ENCODE data around the gene ATP6V1E1.
"Not testable (repeated sequence)": the region's sequence is repeated elsewhere in the genome, so short reads cannot be mapped to it uniquely, and the experiment has no call there.

ATP6V1E1 gene

DNA sequence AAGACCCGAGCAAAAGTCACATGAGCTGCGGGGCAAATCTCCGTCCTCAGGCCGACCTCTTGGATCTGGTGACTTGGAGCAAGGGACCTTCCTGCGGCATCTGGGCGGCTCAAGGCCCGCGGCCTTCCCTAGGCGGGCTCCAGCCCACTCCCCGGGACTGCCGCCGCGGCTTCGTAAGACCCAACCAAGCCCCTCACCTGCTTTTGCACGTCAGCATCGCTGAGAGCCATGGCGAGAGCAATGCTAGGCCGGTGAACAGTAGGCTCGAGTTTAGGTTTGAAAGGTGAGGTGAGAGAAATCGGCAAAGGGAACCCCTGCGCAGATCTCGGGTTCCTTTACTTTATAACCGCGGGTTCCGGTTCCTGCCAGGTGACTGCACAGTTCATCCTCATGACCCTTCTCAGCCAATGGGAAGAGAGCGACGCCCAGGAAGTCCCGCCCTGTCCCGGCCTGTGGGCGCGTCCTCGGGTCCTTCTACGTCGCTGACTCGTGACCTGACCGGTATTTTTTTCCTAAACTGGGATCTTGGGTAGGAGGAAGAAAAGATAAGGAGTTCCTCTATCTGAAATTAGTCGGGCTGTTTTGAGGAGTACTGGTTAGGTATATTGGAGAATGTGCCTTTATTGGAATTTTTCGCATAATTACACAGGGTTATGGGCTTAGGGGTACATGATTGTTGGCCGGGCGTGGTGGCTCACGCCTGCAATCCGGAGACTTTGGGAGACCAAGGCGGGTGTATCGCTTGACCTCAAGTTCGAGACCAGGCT, at the start of gene ATP6V1E1:
TSS of gene ATP6V1E1 (minus strand) at position 344 of the 767 bp plus-strand sequence. CDS start at position 230, 114 bp downstream.
- H3K4me1 Mint-ChIP-seq (ENCODE audit: low read depth), result peaks cover 10% of the 10 kb centered on the region

GRCh38 chr22:17675584-17675983, 47.0 kb upstream of the ATP6V1E1 start:
- Mint-ChIP-seq H3K27ac (no peak overlapping the region), H3K36me3 (ENCODE audit: low read depth) (no peaks in the 10 kb centered on the region), H3K27me3 (ENCODE audit: low read depth) (no peaks in the 10 kb centered on the region), H3K4me1 (ENCODE audit: low read depth) (peaks cover 4% of the 10 kb centered on the region), H3K9me3 (no peaks in the 10 kb centered on the region), H3K4me3 (no peak overlapping the region)

More for the DNA sequence above, at the start of gene ATP6V1E1:
- H3K9me3 Mint-ChIP-seq, result no peaks in the 10 kb centered on the region
- peak within 1 kb of the TSS; percentile 98 for H3K4me3 Mint-ChIP-seq
- H3K36me3 Mint-ChIP-seq (ENCODE audit: low read depth), result peaks cover 1% of the 10 kb centered on the region
- H3K27me3 Mint-ChIP-seq (ENCODE audit: low read depth), result no peaks in the 10 kb centered on the region
- H3K27ac Mint-ChIP-seq, result peak within 1 kb of the TSS; percentile 93

DNA sequence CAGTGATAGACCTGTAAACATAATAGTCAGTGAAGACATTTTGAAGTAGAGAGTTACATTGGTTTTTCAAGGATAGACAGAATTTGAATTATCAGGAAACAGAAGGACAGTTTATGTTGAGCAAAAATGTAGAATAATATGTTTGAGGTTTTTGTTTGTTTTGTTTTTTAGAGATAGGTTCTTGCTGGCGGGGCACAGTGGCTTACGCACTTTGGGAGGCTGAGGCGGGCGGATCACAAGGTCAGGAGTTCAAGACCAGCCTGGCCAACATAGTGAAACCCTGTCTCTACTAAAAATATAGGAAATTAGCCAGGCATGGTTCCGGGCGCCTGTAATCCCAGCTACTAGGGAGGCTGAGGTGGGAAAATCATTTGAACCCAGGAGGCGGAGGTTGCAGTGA, 45.6 kb upstream of the ATP6V1E1 start:
- Mint-ChIP-seq H3K27me3 (ENCODE audit: low read depth) (no peaks in the 10 kb centered on the region), H3K4me1 (ENCODE audit: low read depth) (peaks cover 4% of the 10 kb centered on the region), H3K9me3 (no peaks in the 10 kb centered on the region), H3K27ac (no peak overlapping the region), H3K4me3 (no peak overlapping the region), H3K36me3 (ENCODE audit: low read depth) (no peaks in the 10 kb centered on the region)

GRCh38 chr22:17672417-17672991, 44.0 kb upstream of the ATP6V1E1 start:
- Mint-ChIP-seq H3K27ac (no peak overlapping the region), H3K4me1 (ENCODE audit: low read depth) (peaks cover 4% of the 10 kb centered on the region), H3K9me3 (no peaks in the 10 kb centered on the region), H3K36me3 (ENCODE audit: low read depth) (no peaks in the 10 kb centered on the region), H3K4me3 (no peak overlapping the region), H3K27me3 (ENCODE audit: low read depth) (no peaks in the 10 kb centered on the region)

GRCh38 chr22:17671521-17672092, 43.1 kb upstream of the ATP6V1E1 start:
- H3K9me3 Mint-ChIP-seq, H3K4me3 Mint-ChIP-seq: not testable (repeated sequence)

GRCh38 chr22:17665854-17666253, 37.3 kb upstream of the ATP6V1E1 start:
- H3K27ac Mint-ChIP-seq, result no peak overlapping the region
- H3K9me3 Mint-ChIP-seq, result peaks cover 9% of the 10 kb centered on the region
- no peaks in the 10 kb centered on the region for H3K4me1 Mint-ChIP-seq (ENCODE audit: low read depth)
- H3K4me3 Mint-ChIP-seq, result no peak overlapping the region
- H3K36me3 Mint-ChIP-seq (ENCODE audit: low read depth), result peaks cover 27% of the 10 kb centered on the region
- H3K27me3 Mint-ChIP-seq (ENCODE audit: low read depth), result no peaks in the 10 kb centered on the region

More at GRCh38 chr22:17671521-17672092, 43.1 kb upstream of the ATP6V1E1 start:
- H3K36me3 Mint-ChIP-seq (ENCODE audit: low read depth); H3K4me1 Mint-ChIP-seq (ENCODE audit: low read depth); H3K27ac Mint-ChIP-seq; H3K27me3 Mint-ChIP-seq (ENCODE audit: low read depth): not testable (repeated sequence)

DNA sequence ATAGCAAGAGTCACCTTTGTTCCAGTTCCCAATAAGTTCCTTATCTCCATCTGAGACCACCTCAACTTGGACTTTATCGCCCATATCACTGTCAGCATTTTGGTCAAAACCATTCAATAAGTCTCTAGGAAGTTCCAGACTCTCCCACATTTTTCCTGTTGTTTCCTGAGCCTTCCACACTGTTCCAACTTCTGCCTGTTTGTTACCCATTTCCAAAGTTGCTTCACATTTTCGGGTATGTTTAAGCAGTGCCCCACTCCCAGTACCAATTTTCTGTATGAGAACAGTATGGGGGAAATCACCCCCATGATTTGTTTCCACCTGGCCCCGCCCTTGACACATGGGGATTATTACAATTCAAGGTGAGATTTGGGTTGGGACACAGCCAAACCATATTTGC, 36.7 kb upstream of the ATP6V1E1 start:
- Mint-ChIP-seq H3K4me1 (ENCODE audit: low read depth) (no peaks in the 10 kb centered on the region), H3K4me3 (no peak overlapping the region), H3K9me3 (peaks cover 9% of the 10 kb centered on the region), H3K27ac (no peak overlapping the region), H3K27me3 (ENCODE audit: low read depth) (no peaks in the 10 kb centered on the region), H3K36me3 (ENCODE audit: low read depth) (peaks cover 32% of the 10 kb centered on the region)

DNA sequence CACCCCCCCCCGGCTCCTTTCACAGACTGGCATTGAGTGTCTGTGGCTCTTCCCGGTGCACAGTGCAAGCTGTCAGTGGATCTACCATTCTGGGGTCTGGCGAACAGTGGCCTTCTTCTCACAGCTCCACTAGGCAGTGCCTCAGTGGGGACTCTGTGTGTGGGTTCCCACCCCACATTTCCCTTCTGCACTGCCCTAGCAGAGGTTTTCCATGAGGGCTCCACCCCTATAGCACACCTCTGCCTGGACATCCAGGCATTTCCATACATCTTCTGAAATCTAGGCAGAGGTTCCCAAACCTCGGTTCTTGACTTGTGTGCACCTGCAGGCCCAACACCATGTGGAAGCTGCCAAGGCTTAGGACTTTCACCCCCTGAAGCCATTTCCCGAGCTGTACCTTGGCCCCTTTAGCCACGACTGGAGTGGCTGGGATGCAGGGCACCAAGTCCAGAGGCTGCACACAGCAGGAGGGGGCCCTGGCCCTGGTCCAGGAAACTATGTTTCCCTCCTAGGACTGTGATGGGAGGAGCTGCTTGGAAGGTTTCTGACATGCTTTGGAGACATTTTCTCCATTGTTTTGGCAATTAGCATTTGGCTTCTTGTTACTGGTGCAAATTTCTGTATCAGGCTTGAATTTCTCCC, 36.0 kb upstream of the ATP6V1E1 start:
- Mint-ChIP-seq H3K27ac (no peak overlapping the region), H3K9me3 (peaks cover 9% of the 10 kb centered on the region), H3K36me3 (ENCODE audit: low read depth) (peaks cover 33% of the 10 kb centered on the region), H3K27me3 (ENCODE audit: low read depth) (no peaks in the 10 kb centered on the region), H3K4me3 (no peak overlapping the region), H3K4me1 (ENCODE audit: low read depth) (no peaks in the 10 kb centered on the region)

DNA sequence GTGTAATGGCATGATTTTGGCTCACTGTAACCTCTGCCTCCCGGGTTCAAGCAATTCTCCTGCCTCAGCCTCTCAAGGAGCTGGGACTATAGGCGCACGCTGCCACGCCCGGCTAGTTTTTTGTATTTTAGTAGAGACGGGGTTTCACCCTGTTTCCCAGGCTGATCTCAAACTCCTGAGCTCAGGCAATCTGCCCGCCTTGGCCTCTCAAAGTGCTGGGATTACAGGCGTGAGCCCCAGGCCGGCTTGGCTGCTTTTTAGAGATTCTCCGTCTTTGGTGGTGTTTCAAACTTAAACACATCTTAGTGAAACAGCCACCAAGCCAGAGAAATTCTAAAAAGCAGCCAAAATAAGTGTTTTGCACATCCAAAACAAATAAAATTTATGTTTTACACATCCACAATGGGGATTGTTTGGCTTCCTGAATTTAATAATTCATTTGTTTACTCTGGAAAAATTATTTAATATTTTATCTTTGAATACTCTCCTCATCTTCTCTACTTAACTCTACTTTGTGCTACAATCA, 28.4 kb upstream of the ATP6V1E1 start:
- no peaks in the 10 kb centered on the region for H3K27me3 Mint-ChIP-seq (ENCODE audit: low read depth)
- no peaks in the 10 kb centered on the region for H3K9me3 Mint-ChIP-seq
- H3K36me3 Mint-ChIP-seq (ENCODE audit: low read depth), result peaks cover 19% of the 10 kb centered on the region
- no peak overlapping the region for H3K4me3 Mint-ChIP-seq
- H3K4me1 Mint-ChIP-seq (ENCODE audit: low read depth), result peaks cover 3% of the 10 kb centered on the region
- no peak overlapping the region for H3K27ac Mint-ChIP-seq

DNA sequence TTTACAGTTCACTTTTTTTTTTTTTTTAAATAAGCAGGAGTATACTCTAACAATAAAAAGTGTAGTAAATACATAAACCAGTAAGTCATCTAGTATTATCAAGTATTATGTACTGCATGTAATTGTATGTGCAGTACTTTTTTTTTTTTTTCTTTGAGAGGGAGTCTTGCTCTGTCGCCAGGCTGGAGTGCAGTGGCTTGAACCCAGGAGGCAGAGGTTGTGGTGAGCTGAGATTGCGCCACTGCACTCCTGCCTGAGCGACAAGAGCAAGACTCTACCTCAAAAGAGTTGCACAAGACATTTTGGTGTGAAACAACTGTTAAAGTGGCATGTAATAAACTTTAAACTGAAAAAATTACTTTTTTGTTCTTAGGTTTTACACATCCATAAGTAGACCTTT, 26.7 kb upstream of the ATP6V1E1 start:
- Mint-ChIP-seq H3K36me3 (ENCODE audit: low read depth) (peaks cover 12% of the 10 kb centered on the region), H3K4me3 (no peak overlapping the region), H3K9me3 (no peaks in the 10 kb centered on the region), H3K27me3 (ENCODE audit: low read depth) (no peaks in the 10 kb centered on the region), H3K27ac (no peak overlapping the region), H3K4me1 (ENCODE audit: low read depth) (peaks cover 3% of the 10 kb centered on the region)

- Mint-ChIP-seq H3K9me3 (no peaks in the 10 kb centered on the region), H3K27me3 (ENCODE audit: low read depth) (no peaks in the 10 kb centered on the region), H3K4me3 (no peak overlapping the region), H3K4me1 (ENCODE audit: low read depth) (peaks cover 3% of the 10 kb centered on the region), H3K36me3 (ENCODE audit: low read depth) (peaks cover 4% of the 10 kb centered on the region), H3K27ac (no peak overlapping the region)
Measured at GRCh38 chr22:17648569-17648968, 20.0 kb upstream of the ATP6V1E1 start.

GRCh38 chr22:17647991-17648390, 19.4 kb upstream of the ATP6V1E1 start:
- Mint-ChIP-seq H3K9me3 (no peaks in the 10 kb centered on the region), H3K36me3 (ENCODE audit: low read depth) (peaks cover under 1% of the 10 kb centered on the region), H3K4me3 (no peak overlapping the region), H3K27me3 (ENCODE audit: low read depth) (no peaks in the 10 kb centered on the region), H3K27ac (no peak overlapping the region), H3K4me1 (ENCODE audit: low read depth) (no peaks in the 10 kb centered on the region)

DNA sequence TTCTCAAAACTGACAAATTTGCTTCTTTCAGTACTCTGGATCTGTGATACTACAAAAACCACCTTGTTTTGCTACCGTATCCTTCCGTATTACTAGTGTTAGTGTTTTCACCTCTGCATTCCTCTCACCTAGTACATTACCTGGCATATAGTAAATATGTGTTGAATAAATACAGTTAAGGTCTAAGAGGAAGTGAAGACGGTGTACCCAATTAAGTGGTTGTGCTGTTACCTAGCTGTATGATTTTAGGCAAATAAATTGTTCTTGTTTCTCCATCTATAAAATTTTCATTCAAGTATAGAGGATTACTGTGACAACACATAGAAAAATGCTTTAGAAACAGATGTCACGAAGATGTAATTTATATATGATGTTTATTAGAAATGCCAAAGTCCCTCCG, 18.9 kb upstream of the ATP6V1E1 start:
- H3K27me3 Mint-ChIP-seq (ENCODE audit: low read depth), result no peaks in the 10 kb centered on the region
- peaks cover 1% of the 10 kb centered on the region for H3K4me1 Mint-ChIP-seq (ENCODE audit: low read depth)
- H3K36me3 Mint-ChIP-seq (ENCODE audit: low read depth), result no peaks in the 10 kb centered on the region
- H3K9me3 Mint-ChIP-seq, result no peaks in the 10 kb centered on the region
- H3K27ac Mint-ChIP-seq, result no peak overlapping the region
- H3K4me3 Mint-ChIP-seq, result no peak overlapping the region

- H3K27ac Mint-ChIP-seq; H3K4me3 Mint-ChIP-seq; H3K27me3 Mint-ChIP-seq (ENCODE audit: low read depth); H3K9me3 Mint-ChIP-seq: not testable (repeated sequence)
- peaks cover 11% of the 10 kb centered on the region for H3K36me3 Mint-ChIP-seq (ENCODE audit: low read depth)
- peaks cover 24% of the 10 kb centered on the region for H3K4me1 Mint-ChIP-seq (ENCODE audit: low read depth)
Measured at GRCh38 chr22:17642357-17642756, 13.8 kb upstream of the ATP6V1E1 start.
